HG03342 (cell line): ENCODE data around the gene CLEC18C.
"Not testable (repeated sequence)": the region's sequence is repeated elsewhere in the genome, so short reads cannot be mapped to it uniquely, and the experiment has no call there.

Experiments used
- ATAC-seq: cut with Tn5 transposase; IDR thresholded peaks from one replicate; pipeline ENCODE4 v1.9.1; 2021; ENCODE audit warnings: mild to moderate bottlenecking, moderate library complexity; ENCODE audit not compliant: unreplicated experiment

Gene CLEC18C

DNA sequence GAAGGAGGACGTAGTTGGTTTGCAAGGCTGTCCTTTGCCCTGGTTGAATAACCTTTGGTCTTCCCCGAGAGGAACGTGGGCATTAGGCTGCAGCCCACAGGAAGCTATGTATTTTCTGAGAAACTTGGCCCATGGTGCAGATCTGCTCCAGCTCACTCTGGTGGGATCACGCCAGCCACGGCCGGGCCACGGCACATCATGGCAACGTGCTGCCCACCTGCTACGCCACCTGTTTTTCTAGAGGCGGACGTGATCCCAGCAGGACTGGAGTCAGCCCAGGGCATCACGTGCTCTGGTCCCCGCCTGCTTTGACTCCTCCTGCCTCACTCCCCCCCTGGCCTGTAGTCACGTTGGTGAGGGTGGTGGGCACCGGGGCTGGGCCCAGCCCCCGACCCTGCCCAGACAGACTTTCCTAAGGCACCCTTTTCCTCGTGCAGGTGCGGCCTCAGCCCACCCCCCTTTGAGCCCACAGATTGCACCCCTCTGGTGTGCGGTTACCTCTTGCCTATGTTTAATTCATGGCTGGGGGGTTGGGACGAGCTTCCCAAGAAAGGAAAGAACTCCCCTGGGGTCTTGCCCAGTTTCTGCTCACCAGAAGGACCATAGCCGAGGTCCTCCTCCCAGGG, at the start of gene CLEC18C:
CLEC18C (plus strand) TSS at position 576 of the 626 bp plus-strand sequence. CDS start 492 bp downstream, outside the sequence.
- ATAC-seq: not testable (repeated sequence)

DNA sequence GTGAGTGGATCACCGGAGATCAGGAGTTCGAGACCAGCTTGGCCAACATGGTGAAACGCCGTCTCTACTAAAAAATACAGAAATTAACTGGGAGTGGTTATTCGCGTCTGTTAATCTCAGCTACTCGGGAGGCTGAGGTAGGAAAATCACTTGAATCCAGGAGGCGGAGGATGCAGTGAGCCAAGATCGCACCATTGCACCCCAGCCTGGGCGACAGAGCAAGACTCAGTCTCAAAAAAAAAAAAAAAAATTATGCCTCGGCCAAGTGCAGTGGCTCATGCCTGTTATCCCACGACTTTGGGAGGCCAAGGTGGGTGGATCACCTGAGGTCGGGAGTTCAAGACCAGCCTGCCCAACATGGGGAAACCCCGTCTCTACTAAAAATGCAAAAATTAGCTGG, 49.8 kb upstream of the CLEC18C start:
- ATAC-seq: not testable (repeated sequence)

GRCh38 chr16:70126226-70126625, 47.4 kb upstream of the CLEC18C start:
- ATAC-seq: not testable (repeated sequence)

- ATAC-seq: not testable (repeated sequence)
Measured at GRCh38 chr16:70127706-70128105, 45.9 kb upstream of the CLEC18C start.

- ATAC-seq: not testable (repeated sequence)
Measured at GRCh38 chr16:70128844-70129243, 44.7 kb upstream of the CLEC18C start.

- not testable (repeated sequence) for ATAC-seq
Measured at GRCh38 chr16:70135796-70136195, 37.8 kb upstream of the CLEC18C start.

- not testable (repeated sequence) for ATAC-seq
Measured at GRCh38 chr16:70136595-70136994, 37.0 kb upstream of the CLEC18C start.

- not testable (repeated sequence) for ATAC-seq
Measured at GRCh38 chr16:70142739-70143138, 30.8 kb upstream of the CLEC18C start.

GRCh38 chr16:70143231-70143895, 30.2 kb upstream of the CLEC18C start:
- ATAC-seq: not testable (repeated sequence)

DNA sequence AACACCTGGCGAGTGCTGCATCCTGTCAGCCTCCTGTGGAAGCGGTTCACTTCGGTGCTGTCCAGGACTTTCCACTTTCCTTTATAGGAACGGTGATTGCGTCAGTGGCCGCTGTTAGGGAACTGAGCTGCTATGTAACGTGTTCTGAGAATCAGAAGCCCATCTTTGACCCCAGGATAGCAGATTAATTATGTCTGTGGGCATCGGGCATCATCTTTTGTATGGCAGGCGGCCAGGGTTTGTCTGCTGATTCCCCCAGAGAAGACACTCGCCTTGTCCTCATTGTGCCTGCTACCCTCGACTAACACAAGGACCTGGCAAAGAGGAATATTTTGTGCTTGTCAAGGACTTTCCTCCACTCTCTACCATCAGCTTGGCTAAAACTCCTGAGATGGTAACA, 25.7 kb upstream of the CLEC18C start:
- ATAC-seq: not testable (repeated sequence)

DNA sequence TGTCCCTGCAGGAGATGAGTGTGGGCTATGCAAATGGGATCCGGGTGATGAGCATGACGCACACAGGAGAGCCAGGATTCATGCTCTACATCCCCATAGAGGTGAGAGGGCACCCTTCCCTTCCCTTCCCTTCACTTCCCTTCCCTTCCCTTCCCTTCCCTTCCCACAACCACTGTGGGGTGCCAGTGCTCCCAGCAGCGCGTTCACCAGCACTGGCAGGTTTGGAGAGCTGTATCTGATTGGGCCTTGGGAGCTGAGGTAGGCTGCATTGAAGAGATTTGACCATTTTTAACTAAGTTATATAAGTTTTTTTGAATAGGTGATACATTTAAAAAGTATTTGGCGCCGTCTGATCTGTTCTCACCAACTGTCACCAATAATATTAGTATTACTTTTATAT, 25.1 kb upstream of the CLEC18C start:
- ATAC-seq: not testable (repeated sequence)

- ATAC-seq: not testable (repeated sequence)
Measured at GRCh38 chr16:70149296-70149695, 24.3 kb upstream of the CLEC18C start.

GRCh38 chr16:70151391-70151790, 22.2 kb upstream of the CLEC18C start:
- ATAC-seq: no peak

DNA sequence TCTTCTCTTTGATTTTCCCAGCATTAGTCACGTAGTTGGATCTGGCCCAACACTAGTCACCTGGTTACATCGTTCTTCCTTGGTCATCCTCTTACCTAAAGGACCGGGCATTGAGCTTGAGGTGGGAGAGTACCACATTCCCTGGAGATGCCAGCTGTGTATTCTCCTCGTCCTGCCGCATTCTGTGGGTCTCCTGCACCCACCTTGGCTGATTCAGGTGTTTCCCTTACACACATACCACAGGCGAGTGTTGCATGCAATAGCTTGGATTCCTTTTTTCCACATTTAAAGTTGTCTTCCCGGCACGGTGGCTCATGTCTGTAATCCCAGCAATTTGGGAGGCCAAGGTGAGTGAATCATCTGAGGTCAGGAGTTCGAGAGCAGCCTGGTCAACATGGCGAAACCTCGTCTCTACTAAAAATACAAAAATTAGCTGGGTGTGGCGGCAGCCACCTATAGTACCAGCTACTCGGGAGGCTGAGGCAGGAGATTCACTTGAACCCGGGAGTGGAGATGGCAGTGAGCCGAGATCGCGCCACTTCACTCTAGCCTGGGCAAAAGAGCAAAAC, 21.6 kb upstream of the CLEC18C start:
- no peak for ATAC-seq

- ATAC-seq: no peak
Measured at GRCh38 chr16:70152578-70153302, 20.8 kb upstream of the CLEC18C start.

DNA sequence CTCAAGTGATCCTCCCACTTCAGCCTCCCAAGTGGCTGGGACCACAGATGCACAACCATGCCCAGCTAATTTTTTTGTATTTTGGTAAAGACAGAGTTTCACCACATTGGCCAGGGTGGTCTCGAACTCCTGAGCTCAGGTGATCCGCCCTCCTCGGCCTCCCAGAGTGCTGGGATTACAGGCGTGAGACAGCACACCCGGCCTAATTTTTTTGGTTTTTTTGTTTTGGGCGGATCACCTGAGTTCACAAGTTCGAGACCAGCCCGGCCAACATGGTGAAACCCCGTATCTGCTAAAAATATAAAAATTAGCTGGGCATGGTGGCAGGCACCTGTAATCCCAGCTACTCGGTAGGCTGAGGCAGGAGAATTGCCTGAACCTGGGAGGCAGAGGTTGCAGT, 18.9 kb upstream of the CLEC18C start:
- ATAC-seq: not testable (repeated sequence)

DNA sequence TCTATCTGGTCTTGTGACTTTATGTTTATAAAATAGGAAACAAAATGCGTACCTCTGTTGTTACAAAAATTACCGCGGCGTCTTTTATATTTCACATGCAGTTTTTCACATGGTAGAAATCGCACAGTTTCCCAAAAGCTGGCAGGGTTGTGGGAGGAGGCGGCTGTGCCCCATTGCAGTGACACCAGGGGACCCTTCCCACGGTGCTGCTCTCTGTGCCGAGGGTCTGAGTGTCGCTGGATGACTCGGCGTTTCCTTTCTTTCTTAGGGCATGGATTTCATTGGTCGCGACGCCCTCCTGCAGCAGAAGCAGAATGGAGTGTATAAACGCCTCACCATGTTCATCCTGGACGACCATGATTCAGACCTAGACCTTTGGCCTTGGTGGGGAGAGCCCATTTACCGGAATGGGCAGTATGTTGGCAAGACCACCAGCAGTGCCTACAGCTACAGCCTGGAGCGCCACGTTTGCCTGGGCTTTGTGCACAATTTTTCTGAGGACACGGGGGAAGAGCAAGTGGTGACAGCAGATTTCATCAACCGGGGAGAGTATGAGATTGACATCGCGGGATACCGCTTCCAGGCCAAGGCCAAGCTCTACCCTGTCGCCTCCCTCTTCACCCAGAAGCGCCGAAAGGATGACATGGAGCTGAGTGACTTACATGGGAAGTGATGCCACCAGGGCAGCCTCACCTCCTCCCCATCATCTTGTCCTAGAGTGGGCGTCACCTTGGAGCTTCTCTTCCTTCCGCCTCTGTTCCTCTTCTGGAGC, 17.2 kb upstream of the CLEC18C start:
- ATAC-seq: no peak

- ATAC-seq: no peak
Measured at GRCh38 chr16:70157105-70157476, 16.5 kb upstream of the CLEC18C start.

DNA sequence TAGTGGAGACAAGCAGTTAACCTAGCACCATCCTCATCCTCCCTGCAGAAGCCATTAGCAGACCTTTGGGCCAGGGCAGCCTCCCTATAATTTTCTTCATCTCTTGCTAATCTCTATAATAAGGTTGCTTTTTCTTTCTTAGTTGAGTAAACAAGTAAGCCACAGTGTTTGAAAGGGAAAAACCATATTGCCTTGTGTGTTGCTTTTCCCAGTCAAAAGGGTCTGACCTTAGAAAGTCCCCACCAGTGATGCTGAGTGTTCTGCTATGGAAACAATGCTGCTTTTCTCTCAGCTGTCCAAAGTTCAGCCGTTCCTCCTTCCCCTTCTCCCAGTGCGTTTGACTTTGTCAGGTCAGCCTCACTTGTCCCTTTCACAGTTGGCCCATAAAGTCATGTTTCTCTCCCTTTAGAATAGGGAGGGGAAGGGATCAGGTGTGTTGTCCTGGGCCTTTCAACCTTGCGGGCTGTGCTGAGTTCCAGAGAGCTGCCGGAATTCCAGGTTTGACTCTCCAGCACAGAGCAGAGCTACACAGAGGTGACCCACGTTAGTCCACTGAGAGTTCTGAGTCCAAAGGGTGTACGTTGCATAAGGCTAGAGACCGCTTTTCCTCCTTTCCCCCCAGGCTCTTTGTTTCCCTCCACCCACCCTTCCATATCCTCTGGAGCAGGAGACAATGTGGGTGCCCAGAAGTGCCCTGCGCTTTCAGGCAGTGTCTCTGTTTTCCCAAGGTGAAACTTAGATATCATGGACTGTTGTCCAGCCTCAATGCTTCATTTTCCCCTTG, 15.9 kb upstream of the CLEC18C start:
- no peak for ATAC-seq
